TTC549 (cell line): Measurements from ENCODE around the gene GCGR.
"Not testable (repeated sequence)": the region's sequence is repeated elsewhere in the genome, so short reads cannot be mapped to it uniquely, and the experiment has no call there.

Experiments used
- FAIRE-seq: peaks from 2 replicates; lab custom pipeline; 2012; peaks lifted over from hg19 to GRCh38; lab: Jason Lieb, UNC

GCGR gene

DNA sequence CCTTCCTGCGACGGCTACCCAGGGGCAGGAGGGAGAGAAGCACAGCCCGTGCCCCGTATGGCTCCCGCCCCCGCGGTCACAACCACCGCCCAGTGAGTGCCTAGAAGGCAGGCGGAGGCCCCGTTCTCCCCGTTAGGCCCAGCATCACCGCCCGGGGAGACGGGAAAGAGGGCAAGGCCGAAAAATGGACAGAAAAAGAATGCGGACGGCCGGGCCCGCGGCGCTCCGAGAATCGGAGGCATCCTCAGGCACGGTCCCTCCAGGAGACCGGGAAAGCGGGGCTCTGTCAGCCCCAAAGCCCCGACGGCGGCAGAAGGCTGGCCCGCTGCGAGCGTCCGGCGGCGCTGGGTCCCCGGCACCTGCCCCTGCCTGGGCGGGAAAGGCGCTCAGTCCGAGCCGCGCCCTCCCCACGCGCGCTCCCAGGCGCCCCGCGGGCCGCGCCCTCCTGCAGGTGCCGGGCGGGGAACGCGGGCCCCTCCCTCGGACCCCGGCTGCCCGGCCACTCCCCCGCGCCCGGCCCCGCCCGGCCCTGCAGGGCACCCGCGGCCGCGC is 28.7 kb downstream of the GCGR start:
- FAIRE-seq = no peak

DNA sequence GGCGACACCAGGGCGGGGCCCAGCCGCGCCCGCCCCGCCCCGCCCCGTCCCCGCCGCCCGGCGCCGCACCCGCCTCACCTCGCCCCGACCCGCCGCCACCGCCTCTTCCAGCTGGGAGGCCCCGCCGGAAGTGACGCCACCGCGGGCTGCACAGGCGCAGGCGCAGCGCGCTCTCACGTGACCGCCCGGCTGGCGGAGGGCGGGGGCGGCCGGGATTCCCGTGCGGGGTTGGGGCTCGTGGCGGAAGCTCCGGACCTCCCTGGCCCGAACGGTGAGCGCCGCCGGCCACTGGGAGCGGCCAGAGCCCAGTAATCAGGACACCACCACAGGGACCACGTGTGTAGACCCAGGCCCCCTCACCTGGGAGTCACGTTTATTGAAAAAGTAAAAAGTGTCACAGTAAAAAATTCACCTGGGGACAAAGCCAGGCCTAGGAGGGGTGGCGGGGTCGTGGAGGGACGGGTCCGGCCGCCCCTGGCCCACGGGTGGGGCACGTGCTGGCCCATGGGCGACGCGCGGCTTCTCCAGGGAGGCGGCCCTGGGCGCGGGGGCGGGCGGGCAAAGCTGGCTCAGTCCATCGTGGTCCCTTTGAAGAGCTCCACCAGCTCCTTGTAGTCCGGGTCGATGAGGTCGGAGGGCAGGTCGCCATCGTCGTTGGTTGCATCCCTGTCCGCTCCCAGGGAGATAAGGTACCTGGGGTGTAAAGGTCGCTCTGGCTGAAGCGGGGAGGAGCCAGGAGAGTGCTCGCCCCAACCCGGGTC is 29.4 kb downstream of the GCGR start, which contains the start of gene MCRIP1:
MCRIP1 (minus strand) TSS at position 132 of the 761 bp plus-strand sequence. CDS start 8,785 bp downstream, outside the sequence.
- FAIRE-seq = no peak

DNA sequence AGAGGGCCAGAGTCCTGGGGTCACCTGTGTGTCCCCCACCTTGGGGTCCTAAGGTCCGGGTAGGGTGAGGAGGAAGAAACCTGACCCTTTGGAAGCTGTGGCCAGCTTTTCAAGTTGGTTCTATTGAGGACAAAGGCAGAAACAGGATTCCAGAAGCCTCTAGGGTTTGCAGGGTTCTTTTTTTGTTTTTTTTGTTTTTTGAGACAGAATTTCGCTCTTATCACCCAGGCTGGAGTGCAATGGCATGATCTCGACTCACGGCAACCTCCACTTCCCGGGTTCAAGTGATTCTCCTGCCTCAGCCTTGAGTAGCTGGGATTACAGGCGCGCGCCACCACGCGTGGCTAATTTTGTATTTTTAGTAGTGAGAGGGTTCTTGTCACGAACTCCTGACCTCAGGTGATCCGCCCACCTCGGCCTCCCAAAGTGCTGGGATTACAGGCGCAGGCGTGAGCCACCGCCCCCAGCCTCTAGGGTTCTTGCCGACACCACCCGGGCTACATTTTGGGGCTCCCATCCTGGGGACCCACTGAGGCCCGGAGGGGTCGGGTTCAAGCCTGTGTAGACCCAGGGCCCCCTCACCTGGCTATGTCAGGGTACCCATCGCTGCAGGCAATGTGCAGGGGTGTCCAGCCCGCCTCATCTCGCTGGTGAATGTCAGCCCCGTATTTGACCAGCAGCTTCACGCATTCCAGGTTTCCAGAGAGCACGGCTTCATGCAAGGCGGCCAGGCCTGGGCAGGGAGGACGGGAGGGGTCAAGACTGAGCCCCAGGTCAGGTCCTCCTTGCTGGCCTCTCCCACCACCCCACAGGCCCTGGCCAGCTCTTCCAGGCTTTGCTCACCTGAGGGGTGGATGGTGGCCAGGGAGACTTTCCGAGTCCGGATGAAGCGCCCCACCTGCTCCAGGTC is 30.2 kb downstream of the GCGR start:
- FAIRE-seq = no peak

DNA sequence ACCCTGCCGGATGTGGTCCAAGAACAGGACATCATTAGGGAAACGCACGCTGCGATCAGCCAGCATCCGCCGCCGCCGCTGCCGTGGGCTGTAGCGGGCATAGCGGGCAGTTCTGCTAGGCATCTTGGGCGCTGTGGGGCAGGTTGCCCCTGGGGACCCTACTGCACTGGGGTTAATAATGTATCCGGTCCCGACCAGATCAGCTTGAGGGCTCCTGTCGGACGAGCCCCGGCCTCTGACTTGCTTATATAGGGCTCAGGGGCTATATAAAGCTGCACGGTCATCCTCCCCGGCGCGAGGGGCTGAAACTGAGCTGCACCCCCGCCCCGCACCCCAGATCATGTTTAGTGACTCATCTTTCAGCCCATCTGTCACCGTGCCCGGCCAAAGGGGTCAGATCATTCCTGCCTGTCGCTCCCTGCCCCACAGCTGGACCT is 30.9 kb downstream of the GCGR start, which contains the start of gene PPP1R27:
PPP1R27 (minus strand) TSS at position 220 of the 437 bp plus-strand sequence; CDS start at position 123, 97 bp downstream.
- FAIRE-seq = no peak

GRCh38 chr17:81837641-81838040 is 33.7 kb downstream of the GCGR start:
- no peak for FAIRE-seq

GRCh38 chr17:81838753-81839255 is 34.9 kb downstream of the GCGR start:
- FAIRE-seq = no peak

DNA sequence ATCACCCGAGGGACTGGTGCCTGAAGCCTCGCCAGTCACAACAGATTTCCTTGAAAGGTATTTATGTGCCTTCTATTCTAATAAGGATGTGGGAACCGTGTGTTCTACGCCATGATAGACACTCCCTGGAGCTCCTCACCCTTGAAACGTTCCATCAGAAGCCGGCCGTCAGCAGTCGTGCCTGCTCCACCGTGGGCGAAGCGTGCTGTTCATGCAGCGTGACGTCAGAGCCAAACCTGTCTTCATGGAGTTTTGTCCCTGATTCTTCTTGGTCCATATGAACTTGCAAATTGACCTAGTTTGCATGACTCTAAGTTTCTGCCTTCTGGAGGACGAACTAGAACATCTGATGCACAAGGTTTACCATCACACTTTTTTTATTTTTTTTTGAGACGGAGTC is 35.4 kb downstream of the GCGR start:
- no peak for FAIRE-seq

DNA sequence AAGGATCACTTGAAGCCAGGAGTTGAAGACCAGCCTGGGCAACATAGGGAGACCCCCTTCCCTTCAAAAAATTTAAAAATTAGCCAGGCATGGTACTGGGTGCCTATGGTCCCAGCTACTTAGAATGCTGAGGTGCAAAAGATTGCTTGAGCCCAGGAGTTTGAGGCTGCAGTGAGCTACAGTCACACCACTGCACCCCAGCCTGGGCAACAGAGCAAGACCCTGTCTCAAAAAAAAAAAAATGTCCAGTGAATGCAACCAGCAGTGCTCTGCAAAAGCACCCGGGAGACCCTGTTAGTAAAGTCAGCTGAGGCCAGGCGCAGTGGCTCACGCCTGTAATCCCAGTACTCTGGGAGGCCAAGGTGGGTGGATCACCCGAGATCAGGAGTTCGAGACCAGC is 36.1 kb downstream of the GCGR start:
- FAIRE-seq = not testable (repeated sequence)

DNA sequence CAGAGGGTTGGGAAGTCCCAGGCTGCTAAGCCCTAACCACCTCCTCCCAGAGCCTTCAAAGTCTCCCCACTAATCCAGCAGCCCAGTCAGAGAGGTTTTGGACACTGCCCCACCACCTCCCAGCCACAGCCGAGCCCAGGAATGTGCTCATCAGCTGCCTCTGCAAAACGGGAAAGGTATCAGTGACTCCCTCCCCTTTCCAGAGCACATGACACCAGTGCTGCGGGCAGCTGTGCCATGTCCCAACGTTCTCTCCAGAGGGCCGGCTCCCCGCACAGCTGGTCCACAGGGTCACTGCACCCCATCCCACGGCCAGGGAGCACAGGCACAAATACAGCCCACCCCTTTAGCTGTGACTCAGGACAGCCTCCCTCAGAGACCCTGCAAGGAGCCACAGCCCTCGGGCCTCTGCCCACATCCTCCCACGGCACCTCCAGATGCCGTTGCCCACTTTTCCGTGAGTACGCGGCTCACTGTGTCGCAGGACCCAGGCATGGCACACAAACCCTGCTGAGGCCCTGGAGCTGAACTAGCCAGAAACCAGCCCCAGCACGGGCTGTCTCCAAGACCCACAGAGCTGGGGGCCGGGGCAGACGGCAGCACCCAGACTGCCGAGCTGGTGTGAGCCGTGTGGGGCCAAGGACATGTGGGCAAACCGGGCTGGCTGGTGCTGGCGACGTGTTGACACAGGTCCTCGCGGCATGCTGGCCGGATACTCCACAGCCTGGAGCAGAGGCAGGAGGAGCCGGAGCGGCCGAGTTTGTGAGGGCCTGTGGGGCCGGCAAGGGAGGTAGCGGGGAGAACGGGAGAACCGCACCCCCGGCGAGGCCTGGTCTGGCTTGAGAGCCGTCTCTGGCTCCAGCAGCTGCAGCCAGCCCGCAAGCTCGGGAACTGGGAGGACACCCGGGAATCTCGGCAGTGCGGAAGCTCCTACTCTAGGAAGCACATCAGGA is 37.2 kb downstream of the GCGR start:
- no peak for FAIRE-seq

GRCh38 chr17:81841866-81842265 is 37.9 kb downstream of the GCGR start:
- FAIRE-seq = no peak

- no peak for FAIRE-seq
Observed at GRCh38 chr17:81842378-81842724, 38.4 kb downstream of the GCGR start.

DNA sequence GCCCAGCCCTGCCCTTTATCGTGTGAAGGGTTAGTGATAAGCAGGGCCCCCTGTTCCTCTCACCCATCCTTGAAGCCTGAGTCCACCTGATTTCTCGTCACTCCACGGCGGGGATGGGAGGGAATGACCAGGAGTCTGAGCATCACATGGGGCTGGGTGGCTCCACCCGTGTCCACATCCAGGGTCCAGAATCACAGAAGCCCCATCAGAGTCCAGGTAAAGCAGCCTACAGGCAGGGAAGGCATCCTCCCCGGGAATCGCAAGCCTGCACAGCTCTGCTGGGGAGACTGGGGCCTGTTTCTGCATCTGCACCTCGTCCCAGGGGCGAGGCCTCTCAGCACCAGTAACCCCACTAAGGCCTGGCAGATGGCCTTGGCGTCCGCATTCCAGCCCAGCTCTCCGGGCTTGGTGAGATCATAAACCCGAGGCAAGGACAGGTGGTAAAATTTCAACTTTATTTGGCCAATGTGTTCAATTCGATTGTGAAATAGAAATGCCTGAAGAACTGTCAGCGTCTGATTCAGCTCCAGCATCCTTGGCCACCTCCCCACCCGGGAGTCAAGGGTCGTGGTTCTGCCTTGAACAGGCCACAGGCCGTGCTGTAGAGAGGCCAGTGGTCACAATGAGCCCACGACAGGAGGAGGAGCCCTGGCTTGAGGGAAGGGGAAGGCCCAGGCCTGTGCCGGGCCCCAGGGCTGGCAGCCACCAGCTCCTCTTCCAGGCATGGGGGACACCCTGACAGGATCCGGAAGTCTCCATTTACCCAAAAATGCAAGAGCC is 39.0 kb downstream of the GCGR start:
- FAIRE-seq = no peak

GRCh38 chr17:81843713-81844326 is 39.9 kb downstream of the GCGR start:
- FAIRE-seq = no peak

GRCh38 chr17:81844327-81844851 is 40.4 kb downstream of the GCGR start:
- FAIRE-seq = no peak

DNA sequence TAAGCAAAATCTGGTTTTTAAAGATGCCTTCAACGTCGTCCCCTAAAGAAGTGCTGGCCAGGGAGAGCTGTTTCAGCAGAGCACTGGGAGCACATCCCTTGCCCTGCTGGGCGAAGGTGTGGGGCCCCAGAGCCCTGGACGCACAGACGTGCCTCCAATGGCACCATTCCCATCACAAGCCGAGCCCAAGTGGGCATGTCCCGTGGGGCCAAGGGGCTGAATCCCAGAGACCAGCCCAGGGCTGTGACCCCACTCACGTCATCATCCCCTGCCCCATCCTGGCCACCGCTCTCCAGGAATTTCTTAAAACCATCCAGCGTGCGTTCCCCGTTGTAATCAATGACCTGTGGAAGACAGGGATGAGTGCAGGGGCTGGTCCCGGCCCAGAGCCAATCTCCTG is 40.9 kb downstream of the GCGR start:
- no peak for FAIRE-seq

- no peak for FAIRE-seq
Observed at GRCh38 chr17:81845361-81845760, 41.4 kb downstream of the GCGR start.

DNA sequence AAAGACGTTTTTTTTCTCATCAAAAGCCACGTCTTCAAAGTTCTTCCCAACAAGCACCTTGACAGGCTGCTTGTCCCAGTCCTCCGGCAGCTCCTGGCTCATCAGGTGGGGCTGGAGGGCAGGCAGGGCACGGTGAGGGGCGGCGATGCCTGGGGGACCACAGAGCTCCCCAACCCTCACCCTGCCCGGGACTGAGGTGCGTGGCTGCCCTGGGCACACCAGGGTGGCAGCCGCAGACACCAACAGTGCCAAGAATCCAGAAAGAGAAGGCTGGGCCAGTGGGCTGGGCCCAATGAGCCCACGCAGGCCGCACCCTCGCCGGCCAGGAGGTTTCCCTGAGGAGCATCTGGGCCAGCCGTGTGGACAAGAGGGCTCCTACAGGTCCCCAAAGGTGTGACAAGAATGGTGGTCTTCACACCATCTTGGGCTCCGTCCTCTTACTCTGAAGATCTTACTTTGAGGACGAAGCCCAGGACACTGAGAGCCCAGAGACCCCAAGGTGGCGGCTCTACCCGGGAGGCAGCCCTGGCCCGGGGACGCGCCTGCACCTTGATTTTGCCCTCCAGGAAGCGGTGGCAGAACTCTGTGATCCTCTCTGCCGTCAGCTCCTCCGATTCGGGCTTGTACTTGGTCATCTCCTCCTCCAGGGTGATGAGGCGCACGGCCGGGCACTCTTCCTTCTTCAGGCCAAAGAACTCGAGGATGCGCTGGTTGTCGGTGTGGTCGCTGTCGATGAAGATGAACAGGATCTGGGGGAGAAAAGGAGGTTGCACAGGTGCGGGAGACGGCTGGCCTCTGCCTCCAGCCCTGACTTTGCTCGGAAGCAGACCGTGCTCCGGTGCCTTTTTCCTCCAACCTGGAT is 42.2 kb downstream of the GCGR start:
- FAIRE-seq = no peak

DNA sequence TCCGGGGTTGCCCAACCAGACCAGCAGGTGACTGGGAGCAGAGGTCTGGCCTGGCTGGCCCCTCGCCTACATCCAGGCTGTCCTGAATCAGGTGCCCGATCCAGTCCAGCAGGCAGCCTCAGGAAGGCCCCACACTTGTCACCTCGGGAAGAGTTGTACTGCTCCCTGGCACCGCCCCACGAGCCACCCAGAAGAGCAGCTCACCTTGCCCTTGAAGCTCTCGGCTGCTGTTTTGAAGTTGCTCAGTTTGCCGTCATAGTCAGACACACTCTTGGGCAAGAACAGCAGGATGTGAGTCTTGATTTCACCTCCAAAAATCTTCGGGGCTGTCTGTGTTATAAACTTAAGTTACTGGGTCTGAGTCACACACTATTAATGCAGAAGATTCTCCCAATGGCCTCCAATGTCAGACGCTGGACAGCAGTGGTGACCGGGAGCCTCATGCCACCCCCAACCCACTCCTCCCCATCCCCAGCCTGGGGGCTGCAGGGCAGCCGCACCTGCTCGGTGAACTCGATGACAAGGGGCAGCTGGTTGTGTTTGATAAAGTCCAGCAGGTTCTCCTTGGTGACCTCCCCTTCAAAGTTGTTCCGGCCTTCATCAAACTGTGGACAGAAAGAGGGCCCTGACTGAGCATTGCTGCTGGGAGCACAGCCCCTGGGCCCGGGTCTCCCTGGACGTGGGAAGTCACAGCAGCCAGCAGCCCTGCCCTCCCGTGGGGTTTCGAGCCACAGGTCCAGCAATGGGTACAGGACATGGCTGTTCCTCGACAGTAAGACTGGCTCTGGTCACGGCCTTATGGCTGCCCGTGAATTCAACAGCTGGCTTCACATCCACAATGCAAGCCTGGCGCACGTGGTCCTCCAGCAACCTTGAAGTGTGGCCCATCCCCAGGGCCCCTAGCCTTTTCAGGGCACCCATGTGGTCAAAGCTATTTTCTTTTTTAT is 43.1 kb downstream of the GCGR start:
- FAIRE-seq = no peak
